BLaER1 treated with 17β-estradiol and CSF1 and Interleukin-3, amounts not matched to agents 10 nM and 100 nM (cell line): ENCODE data around the gene PCDH15.
A peak's percentile ranks its signal among the peaks of the same experiment; 100 is the strongest.

Experiments
- H3K27ac ChIP-seq, 11 experiments: shearing (Covaris generic); formaldehyde crosslinking; 2 replicates each; pipeline ENCODE4 v1.8.1; 2022
- H3K27me3 ChIP-seq, 11 experiments: shearing (Covaris generic); formaldehyde crosslinking; 2 replicates each; pipeline ENCODE4 v1.8.1; 2022
- H3K36me3 ChIP-seq, 11 experiments: shearing (Covaris generic); formaldehyde crosslinking; 2 replicates each; pipeline ENCODE4 v1.8.1; 2022
- H3K4me1 ChIP-seq, 10 experiments: shearing (Covaris generic); formaldehyde crosslinking; 2 replicates each; pipeline ENCODE4 v1.8.1; 2022
- H3K4me2 ChIP-seq, 11 experiments: shearing (Covaris generic); formaldehyde crosslinking; 2 replicates each; pipeline ENCODE4 v1.8.1; 2022
- H3K4me3 ChIP-seq, 10 experiments: shearing (Covaris generic); formaldehyde crosslinking; 2 replicates each; pipeline ENCODE4 v1.8.1; 2022
- H3K9ac ChIP-seq, 11 experiments: shearing (Covaris generic); formaldehyde crosslinking; 2 replicates each; pipeline ENCODE4 v1.8.1; 2022
- H3K9me3 ChIP-seq, 11 experiments: shearing (Covaris generic); formaldehyde crosslinking; replicated peaks in 1 of 11; 2 replicates each; pipeline ENCODE4 v1.8.1; 2022
- H4K20me1 ChIP-seq, 11 experiments: shearing (Covaris generic); formaldehyde crosslinking; 2 replicates each; pipeline ENCODE4 v1.8.1; 2022
- Cebpa-rat ChIP-seq, 11 experiments: shearing (Covaris generic); IDR thresholded peaks; 2 replicates each; pipeline ENCODE4 v1.8.1; 2022

Gene PCDH15

GRCh38 chr10:54063514-54063913 is 737.5 kb downstream of the PCDH15 start:
- no peak overlapping the region for H3K4me3 ChIP-seq
- no peak for TF ChIP-seq Cebpa-rat (IDR thresholded peaks at IDR 0.05)
- peak overlapping the region in 2 of 11 experiments; percentile 50 to 80; a peak in 2 of 22 replicates for H3K4me2 ChIP-seq
- H3K4me1 ChIP-seq, result peaks cover 0 to 28% (median 15%) of the 10 kb centered on the region in 10 experiments; a peak in 12 of 20 replicates
- no peaks in the 10 kb centered on the region for H3K36me3 ChIP-seq
- H3K27me3 ChIP-seq, result no peaks in the 10 kb centered on the region
- peaks cover 0 to 17% (median 10%) of the 10 kb centered on the region in 11 experiments; a peak in 11 of 22 replicates for H3K9me3 ChIP-seq
- no peaks in the 10 kb centered on the region for H4K20me1 ChIP-seq
- 0 out of 22 replicates have a peak overlapping the region, but pooled peaks of 1 of the 11 experiments have one; percentile 70 for H3K27ac ChIP-seq
- H3K9ac ChIP-seq, result no peak overlapping the region

GRCh38 chr10:54060572-54060971 is 740.5 kb downstream of the PCDH15 start:
- H3K27ac ChIP-seq, result no peak overlapping the region
- no peak overlapping the region for H3K4me3 ChIP-seq
- no peak overlapping the region for H3K9ac ChIP-seq
- no peak overlapping the region for H3K4me2 ChIP-seq
- no peak for TF ChIP-seq Cebpa-rat (IDR thresholded peaks at IDR 0.05)
- H3K36me3 ChIP-seq, result no peaks in the 10 kb centered on the region
- H4K20me1 ChIP-seq, result no peaks in the 10 kb centered on the region
- peaks cover 18 to 36% (median 26%) of the 10 kb centered on the region in 11 experiments for H3K9me3 ChIP-seq
- H3K4me1 ChIP-seq, result peaks cover 0 to 21% (median 13%) of the 10 kb centered on the region in 10 experiments; a peak in 12 of 20 replicates
- no peaks in the 10 kb centered on the region for H3K27me3 ChIP-seq

GRCh38 chr10:54057357-54057756 is 743.7 kb downstream of the PCDH15 start:
- Histone ChIP-seq H3K4me1 (no peaks in the 10 kb centered on the region), H3K27ac (no peak overlapping the region), H4K20me1 (no peaks in the 10 kb centered on the region), H3K4me2 (no peak overlapping the region), H3K9ac (no peak overlapping the region), H3K27me3 (no peaks in the 10 kb centered on the region), H3K4me3 (no peak overlapping the region), H3K9me3 (peaks cover 12 to 27% (median 20%) of the 10 kb centered on the region in 11 experiments), H3K36me3 (no peaks in the 10 kb centered on the region)
- TF ChIP-seq Cebpa-rat (IDR thresholded peaks at IDR 0.05), result no peak

GRCh38 chr10:54026340-54026739 is 774.7 kb downstream of the PCDH15 start:
- Histone ChIP-seq H3K36me3 (no peaks in the 10 kb centered on the region), H3K4me2 (no peak overlapping the region), H4K20me1 (no peaks in the 10 kb centered on the region), H3K9me3 (no peaks in the 10 kb centered on the region), H3K27ac (no peak overlapping the region), H3K27me3 (no peaks in the 10 kb centered on the region), H3K4me3 (no peak overlapping the region), H3K4me1 (no peaks in the 10 kb centered on the region), H3K9ac (no peak overlapping the region)
- no peak for TF ChIP-seq Cebpa-rat (IDR thresholded peaks at IDR 0.05)

GRCh38 chr10:54011117-54011516 is 789.9 kb downstream of the PCDH15 start:
- H3K27me3 ChIP-seq, result no peaks in the 10 kb centered on the region
- no peak for TF ChIP-seq Cebpa-rat (IDR thresholded peaks at IDR 0.05)
- H3K4me1 ChIP-seq, result no peaks in the 10 kb centered on the region
- H3K9ac ChIP-seq, result no peak overlapping the region
- H3K4me2 ChIP-seq, result no peak overlapping the region
- H3K9me3 ChIP-seq, result no peaks in the 10 kb centered on the region
- H3K36me3 ChIP-seq, result no peaks in the 10 kb centered on the region
- H3K4me3 ChIP-seq, result no peak overlapping the region
- no peak overlapping the region for H3K27ac ChIP-seq
- no peaks in the 10 kb centered on the region for H4K20me1 ChIP-seq

GRCh38 chr10:54010337-54010933 is 790.6 kb downstream of the PCDH15 start:
- Histone ChIP-seq H3K27ac (no peak overlapping the region), H3K9me3 (no peaks in the 10 kb centered on the region), H4K20me1 (no peaks in the 10 kb centered on the region), H3K36me3 (no peaks in the 10 kb centered on the region), H3K4me2 (no peak overlapping the region), H3K27me3 (no peaks in the 10 kb centered on the region), H3K9ac (no peak overlapping the region), H3K4me1 (no peaks in the 10 kb centered on the region), H3K4me3 (no peak overlapping the region)
- no peak for TF ChIP-seq Cebpa-rat (IDR thresholded peaks at IDR 0.05)

GRCh38 chr10:54009672-54010071 is 791.4 kb downstream of the PCDH15 start:
- Histone ChIP-seq H4K20me1 (no peaks in the 10 kb centered on the region), H3K36me3 (no peaks in the 10 kb centered on the region), H3K27ac (no peak overlapping the region), H3K4me3 (no peak overlapping the region), H3K9me3 (no peaks in the 10 kb centered on the region), H3K4me1 (no peaks in the 10 kb centered on the region), H3K27me3 (no peaks in the 10 kb centered on the region), H3K9ac (no peak overlapping the region), H3K4me2 (no peak overlapping the region)
- TF ChIP-seq Cebpa-rat (IDR thresholded peaks at IDR 0.05), result no peak

GRCh38 chr10:54002077-54002476 is 799.0 kb downstream of the PCDH15 start:
- H4K20me1 ChIP-seq, result no peaks in the 10 kb centered on the region
- no peaks in the 10 kb centered on the region for H3K9me3 ChIP-seq
- H3K27me3 ChIP-seq, result no peaks in the 10 kb centered on the region
- no peak overlapping the region for H3K27ac ChIP-seq
- H3K4me3 ChIP-seq, result no peak overlapping the region
- H3K4me1 ChIP-seq, result no peaks in the 10 kb centered on the region
- no peak overlapping the region for H3K9ac ChIP-seq
- no peak overlapping the region for H3K4me2 ChIP-seq
- no peak for TF ChIP-seq Cebpa-rat (IDR thresholded peaks at IDR 0.05)
- no peaks in the 10 kb centered on the region for H3K36me3 ChIP-seq

- Histone ChIP-seq H3K27ac (no peak overlapping the region), H3K9me3 (no peaks in the 10 kb centered on the region), H3K4me2 (no peak overlapping the region), H3K27me3 (no peaks in the 10 kb centered on the region), H3K9ac (no peak overlapping the region), H3K36me3 (no peaks in the 10 kb centered on the region), H4K20me1 (no peaks in the 10 kb centered on the region), H3K4me1 (no peaks in the 10 kb centered on the region), H3K4me3 (no peak overlapping the region)
- no peak for TF ChIP-seq Cebpa-rat (IDR thresholded peaks at IDR 0.05)
Measured at GRCh38 chr10:53997953-53998352, 803.1 kb downstream of the PCDH15 start.

- Histone ChIP-seq H3K4me3 (no peak overlapping the region), H3K4me1 (no peaks in the 10 kb centered on the region), H3K4me2 (no peak overlapping the region), H4K20me1 (no peaks in the 10 kb centered on the region), H3K27me3 (no peaks in the 10 kb centered on the region), H3K36me3 (no peaks in the 10 kb centered on the region), H3K9me3 (peaks cover 0 to 14% (median 10%) of the 10 kb centered on the region in 11 experiments; a peak in 14 of 22 replicates), H3K9ac (no peak overlapping the region), H3K27ac (no peak overlapping the region)
- TF ChIP-seq Cebpa-rat (IDR thresholded peaks at IDR 0.05), result no peak
Measured at GRCh38 chr10:53990799-53991238, 810.2 kb downstream of the PCDH15 start.
